Mammary epithelial cell (primary cell): ENCODE measurements around the gene SLC22A16.

Experiments
- CTCF ChIP-seq, 2 donors: IDR thresholded peaks in 1 of 2; conservative IDR thresholded peaks in 1 of 2; 2 replicates each; pipeline ENCODE4 v1.5.1; 2011 to 2012; ENCODE audit warnings: inconsistent platforms in 2 of 2, low read length in 2 of 2, mild to moderate bottlenecking in 2 of 2, control low read depth in 1 of 2, low read depth in 1 of 2; ENCODE audit not compliant: insufficient read depth in 1 of 2; ENCODE audit errors: extremely low read depth in 1 of 2
- EZH2 ChIP-seq: IDR thresholded peaks from 2 replicates; pipeline ENCODE4 v1.6.1; 2012; ENCODE audit warnings: low read length, inconsistent platforms, borderline replicate concordance

- TF ChIP-seq CTCF (conservative IDR thresholded peaks at IDR 0.05 in 1 of 2, IDR thresholded peaks at IDR 0.05 in 1 of 2; ENCODE audit: extremely low read depth in 1 of 2, insufficient read depth in 1 of 2, low read depth in 1 of 2, low read length in 2 of 2) (no peak), EZH2 (no peak)
These were observed 30.0 kb downstream of the SLC22A16 start for GRCh38 chr6:110446405-110446804.
